HT-29 (cell line): ENCODE results near the gene NCLN. TPM values are rescaled to one million over a fixed set of nuclear protein-coding genes. Genes with fewer than 3 reads are reported as not detected.
"Not testable (repeated sequence)": the region's sequence is repeated elsewhere in the genome, so short reads cannot be mapped to it uniquely, and the experiment has no call there.

Experiments
- DNase-seq: peaks from one replicate; pipeline ENCODE4 v3.0.0-alpha.2; 2015; ENCODE audit warnings: low spot score
- total RNA-seq: library from RNA; depleted of rRNA; stranded (reverse); fragments of >200 nt; shearing (Covaris generic); gene quantifications from 2 replicates; pipeline ENCODE4 v1.2.3, GENCODE V29; 2014

Gene NCLN
- total RNA-seq, 1 experiment from 2014 or later = 104 TPM

GRCh38 chr19:3183721-3184641, 1.7 kb upstream of the NCLN start:
- DNase-seq = no peak

- DNase-seq = no peak
These were observed 776 bp upstream of the NCLN start for GRCh38 chr19:3184847-3185460.

- peak; percentile 14 for DNase-seq
These were observed 494 bp downstream of the NCLN start for GRCh38 chr19:3186160-3186688.

GRCh38 chr19:3186891-3187661, 1.3 kb downstream of the NCLN start:
- no peak for DNase-seq

- DNase-seq = no peak
These were observed 2.2 kb downstream of the NCLN start for GRCh38 chr19:3187662-3188511.

GRCh38 chr19:3188627-3189596, 3.2 kb downstream of the NCLN start:
- DNase-seq = no peak

GRCh38 chr19:3189702-3190469, 4.2 kb downstream of the NCLN start:
- DNase-seq = no peak

- no peak for DNase-seq
These were observed 4.7 kb downstream of the NCLN start for GRCh38 chr19:3190470-3190770.

GRCh38 chr19:3190921-3191805, 5.4 kb downstream of the NCLN start:
- no peak for DNase-seq

GRCh38 chr19:3191806-3192104, 6.0 kb downstream of the NCLN start:
- not testable (repeated sequence) for DNase-seq

GRCh38 chr19:3192228-3192635, 6.5 kb downstream of the NCLN start:
- DNase-seq = no peak

GRCh38 chr19:3192684-3193083, 7.0 kb downstream of the NCLN start:
- no peak for DNase-seq

- no peak for DNase-seq
These were observed 7.8 kb downstream of the NCLN start for GRCh38 chr19:3193256-3194105.

GRCh38 chr19:3194106-3195087, 8.7 kb downstream of the NCLN start:
- DNase-seq = no peak

GRCh38 chr19:3196064-3196932, 10.6 kb downstream of the NCLN start:
- DNase-seq = no peak
